Esophagus muscularis mucosa (tissue), 2 donors: ENCODE measurements around the gene WDFY2.

Source experiments
- POLR2A ChIP-seq: fragments of 450-650 bp; IDR thresholded peaks from one replicate; pipeline ENCODE4 v1.6.1; 2017; ENCODE audit warnings: antibody characterized with exemption, moderate library complexity, mild to moderate bottlenecking, low read depth
- POLR2AphosphoS5 ChIP-seq, 2 donors: sonication (generic); formaldehyde crosslinking; IDR thresholded peaks; one replicate each; pipeline ENCODE4 v1.6.1; 2017; ENCODE audit warnings: antibody characterized with exemption in 2 of 2

- no peak for TF ChIP-seq POLR2AphosphoS5 (IDR thresholded peaks at IDR 0.05)
- no peak for TF ChIP-seq POLR2A
Measured at GRCh38 chr13:51801631-51802099, 217.4 kb downstream of the WDFY2 start.
